Measurements from ENCODE around the gene FBXW11.
"Not testable (repeated sequence)": the region's sequence is repeated elsewhere in the genome, so short reads cannot be mapped to it uniquely, and the experiment has no call there.

Gene FBXW11

GRCh38 chr5:171906703-171907590, 99.5 kb downstream of the FBXW11 start:
- DNase-seq = no peak

DNA sequence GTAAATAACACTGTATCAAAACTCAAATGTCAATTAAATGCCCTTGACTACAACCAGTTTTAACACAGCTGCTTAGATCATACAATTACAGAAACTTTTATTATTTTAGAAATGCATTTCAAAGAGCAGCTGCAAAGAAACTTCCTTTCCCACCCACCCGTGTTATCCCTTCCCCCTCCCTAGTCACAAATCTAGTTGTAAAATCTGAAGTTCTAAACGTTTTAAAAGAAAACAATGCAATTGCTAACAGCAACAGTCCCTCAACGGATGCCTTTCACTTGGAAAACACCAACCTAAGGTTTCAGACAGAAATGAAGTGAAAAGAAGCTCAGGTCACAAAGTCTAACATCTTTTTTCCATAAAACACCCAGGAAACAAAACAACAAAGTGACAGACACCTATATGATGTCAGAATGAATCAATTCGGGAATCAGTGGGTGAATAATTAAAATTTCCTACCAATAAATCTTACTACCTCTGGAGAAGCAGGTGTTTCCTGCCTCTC, 100.3 kb downstream of the FBXW11 start:
- DNase-seq = no peak

DNA sequence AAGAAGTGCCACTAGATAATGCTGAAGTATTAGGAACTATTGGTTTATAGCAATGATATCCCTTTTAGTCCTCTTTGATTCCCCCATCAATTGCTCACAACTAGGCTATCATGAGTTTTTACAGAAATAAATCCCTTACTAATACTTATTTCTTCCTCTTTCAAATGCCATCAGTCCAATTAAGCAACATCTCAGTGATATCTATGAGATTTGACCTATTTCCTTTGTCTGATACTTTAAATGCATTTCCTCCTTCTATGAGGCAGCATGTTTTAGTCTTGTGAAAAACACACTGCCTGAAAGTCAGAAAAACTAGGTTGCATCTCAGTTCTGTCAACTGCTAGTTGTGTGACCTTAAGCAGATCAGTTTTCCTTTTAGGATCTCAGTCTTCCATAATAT, 101.6 kb downstream of the FBXW11 start:
- peak; percentile 20 to 37 for DNase-seq

GRCh38 chr5:171901764-171902163, 104.7 kb downstream of the FBXW11 start:
- no peak for DNase-seq

- no peak for DNase-seq
Measured at GRCh38 chr5:171899792-171900191, 106.6 kb downstream of the FBXW11 start.

DNA sequence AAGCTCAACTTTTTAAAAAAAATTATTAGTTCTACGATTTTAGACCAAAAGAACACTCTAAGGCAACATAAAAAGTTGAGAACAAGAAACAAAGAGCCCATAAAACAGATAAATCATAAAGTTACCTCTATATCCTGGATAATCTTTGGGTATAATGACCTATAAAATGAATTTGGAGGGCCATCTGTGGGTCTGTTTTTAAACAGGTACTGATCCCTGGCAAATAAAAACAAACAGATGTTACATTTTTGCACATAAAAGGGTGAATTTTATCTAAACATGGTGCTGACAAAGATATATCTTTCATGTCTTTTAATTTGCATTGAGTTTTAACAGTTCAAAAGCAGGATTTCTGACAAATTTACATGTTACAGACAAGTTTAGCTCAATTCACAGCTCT, 107.6 kb downstream of the FBXW11 start:
- no peak for DNase-seq

DNA sequence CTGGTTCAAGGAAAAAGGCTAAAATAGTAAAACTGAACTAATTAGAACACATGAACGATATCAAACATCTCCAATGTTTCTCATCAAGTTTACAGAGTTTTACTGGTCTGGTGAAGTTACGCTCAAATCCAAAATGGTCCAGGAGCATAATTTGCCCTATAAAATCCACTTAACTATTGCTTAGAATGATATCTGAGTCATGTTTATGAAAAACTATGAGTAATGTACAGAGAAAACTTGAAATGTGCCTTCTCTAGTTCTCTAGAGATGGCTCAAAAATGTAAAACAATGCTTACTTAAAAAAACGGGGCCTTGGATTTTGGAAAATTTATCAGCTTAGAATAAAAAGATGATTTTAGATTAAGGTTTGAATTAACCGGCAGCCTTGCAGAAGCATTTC, 108.1 kb downstream of the FBXW11 start:
- DNase-seq = no peak

DNA sequence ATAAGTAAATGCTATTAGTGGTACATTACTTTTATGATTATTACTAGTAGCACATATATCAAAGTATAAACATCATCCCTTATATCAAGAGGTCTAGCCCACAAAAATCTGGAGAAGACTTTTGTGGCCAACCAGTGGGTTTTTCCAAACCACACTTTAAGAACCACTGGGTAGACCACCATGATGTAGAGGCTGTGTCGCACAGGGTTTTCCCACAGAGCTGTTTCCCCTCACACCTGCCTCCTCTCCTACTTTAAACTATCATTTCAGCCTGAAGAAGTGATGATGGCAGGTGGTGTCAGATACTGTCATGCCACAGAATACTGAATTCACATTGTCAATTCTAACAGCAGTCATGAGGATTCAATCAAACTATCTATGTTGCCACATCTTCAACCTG, 109.2 kb downstream of the FBXW11 start:
- no peak for DNase-seq

DNA sequence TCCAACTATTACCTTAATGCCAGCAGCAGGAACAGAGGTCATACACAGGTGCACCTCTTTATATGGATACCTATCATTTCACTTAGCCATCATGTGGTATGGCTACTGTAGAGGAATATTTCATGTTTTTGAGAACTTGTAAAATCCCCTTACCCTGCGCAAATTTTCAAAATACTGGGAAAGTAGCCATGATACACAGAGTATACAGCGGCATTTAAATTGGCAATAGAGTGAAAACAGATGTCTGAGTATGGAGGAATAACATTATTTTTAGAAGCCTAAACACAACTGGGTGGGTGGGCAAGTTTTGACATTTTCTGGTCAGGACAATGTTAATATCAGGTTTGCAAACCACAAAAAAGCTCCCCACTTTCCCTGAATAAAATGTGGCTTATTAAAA, 111.4 kb downstream of the FBXW11 start:
- DNase-seq = no peak

DNA sequence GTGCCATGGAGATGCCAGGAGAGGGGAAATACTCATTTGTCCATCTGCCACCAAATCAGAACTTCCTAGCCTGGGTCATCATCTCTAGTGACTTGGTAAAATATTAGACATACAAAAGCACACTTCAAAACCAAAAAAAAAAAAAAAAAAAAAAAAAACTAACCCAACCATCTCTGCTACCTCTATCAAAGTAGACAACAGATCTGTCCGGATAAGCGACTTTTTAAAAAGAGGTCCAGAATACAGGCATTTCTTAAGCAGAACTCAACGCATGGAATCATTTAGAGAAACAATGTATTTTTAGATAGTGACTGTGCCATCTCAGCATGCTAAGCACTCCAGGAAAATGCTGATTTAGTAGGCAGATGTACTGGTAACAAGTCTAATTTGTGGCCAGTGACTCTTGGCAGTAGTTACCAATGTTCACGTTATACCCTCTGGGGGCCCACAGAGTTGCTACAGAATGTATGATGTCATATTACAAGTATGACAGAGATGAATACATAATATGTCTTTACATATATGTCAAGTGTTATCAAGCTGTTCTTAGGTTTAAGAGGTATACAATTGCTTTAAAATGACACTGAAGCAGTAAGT, 113.0 kb downstream of the FBXW11 start:
- DNase-seq = no peak

DNA sequence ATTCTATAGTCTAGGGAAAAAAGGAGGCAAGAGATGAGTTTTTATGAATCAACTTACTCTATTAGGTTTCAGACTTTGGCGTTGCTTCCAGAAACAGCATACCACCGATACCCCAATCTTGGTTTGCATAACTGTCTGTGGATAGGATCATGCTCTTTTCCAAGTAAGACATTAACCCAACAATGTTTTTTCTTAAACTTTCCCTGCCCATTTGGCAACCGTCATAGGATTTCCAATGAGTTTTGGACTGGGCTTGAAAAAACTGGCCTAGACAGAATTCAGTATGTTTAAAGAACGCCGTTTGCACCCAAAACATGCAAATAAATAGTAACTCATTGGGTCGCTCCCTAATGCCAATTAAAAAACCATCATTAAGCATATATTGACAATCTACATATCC, 114.8 kb downstream of the FBXW11 start:
- DNase-seq = no peak

DNA sequence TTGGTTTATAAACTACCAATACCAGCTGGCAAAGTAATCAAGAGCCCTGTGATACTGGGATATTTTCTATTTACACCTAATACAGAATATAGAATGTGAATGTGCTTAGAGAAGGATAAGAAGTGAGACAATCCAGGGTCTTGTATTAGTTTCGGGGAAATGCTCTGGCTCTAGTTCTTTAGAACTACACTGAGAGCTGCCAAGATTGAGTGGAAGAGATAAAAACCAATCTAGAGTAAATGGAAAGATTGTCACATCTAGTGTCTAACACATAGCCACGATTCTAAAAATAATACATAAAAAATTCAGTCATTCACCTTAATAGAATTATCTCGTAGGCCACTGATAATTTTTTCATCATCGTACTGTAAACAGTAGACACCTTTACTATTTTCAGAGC, 115.3 kb downstream of the FBXW11 start:
- no peak for DNase-seq

DNA sequence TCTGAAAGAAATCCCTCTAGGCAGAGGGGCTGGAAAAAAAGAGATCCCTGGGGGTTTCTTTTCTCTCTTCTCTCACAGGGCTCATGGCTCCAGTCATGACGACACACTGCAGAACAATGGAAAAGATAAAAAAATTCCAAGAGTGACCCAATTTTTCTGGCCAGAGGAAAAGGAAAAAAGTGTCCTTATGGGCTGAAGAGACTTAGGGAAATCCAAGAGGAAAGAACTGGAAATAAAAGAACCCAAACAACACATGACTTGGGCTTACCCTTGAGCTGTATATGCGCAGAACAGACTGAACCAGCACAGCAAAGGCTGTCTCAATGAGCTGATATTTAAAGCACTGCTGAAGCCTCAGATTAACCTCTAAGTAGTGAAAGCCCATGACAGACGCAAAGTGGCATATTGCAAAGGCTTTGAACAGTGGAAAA, 118.4 kb downstream of the FBXW11 start:
- no peak for DNase-seq

GRCh38 chr5:171886037-171886436, 120.4 kb downstream of the FBXW11 start:
- not testable (repeated sequence) for DNase-seq

DNA sequence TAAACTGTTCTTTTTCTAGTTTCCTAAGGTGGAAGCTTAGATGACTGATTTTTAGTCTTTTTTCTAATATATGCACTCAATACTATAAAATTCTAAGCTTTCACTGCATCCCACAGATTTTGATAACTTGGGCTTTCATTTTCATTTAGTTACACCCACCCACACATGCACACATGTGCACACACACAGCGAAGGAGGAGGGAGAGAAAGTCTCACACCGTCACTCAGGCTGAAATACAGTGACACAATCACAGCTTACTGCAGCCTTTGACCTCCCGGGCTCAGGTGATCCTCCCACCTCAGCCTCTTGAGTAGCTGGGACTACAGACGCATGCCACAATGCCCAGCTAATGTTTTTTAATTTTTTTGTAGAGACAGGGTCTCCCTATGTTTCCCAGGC, 124.3 kb downstream of the FBXW11 start:
- no peak for DNase-seq

DNA sequence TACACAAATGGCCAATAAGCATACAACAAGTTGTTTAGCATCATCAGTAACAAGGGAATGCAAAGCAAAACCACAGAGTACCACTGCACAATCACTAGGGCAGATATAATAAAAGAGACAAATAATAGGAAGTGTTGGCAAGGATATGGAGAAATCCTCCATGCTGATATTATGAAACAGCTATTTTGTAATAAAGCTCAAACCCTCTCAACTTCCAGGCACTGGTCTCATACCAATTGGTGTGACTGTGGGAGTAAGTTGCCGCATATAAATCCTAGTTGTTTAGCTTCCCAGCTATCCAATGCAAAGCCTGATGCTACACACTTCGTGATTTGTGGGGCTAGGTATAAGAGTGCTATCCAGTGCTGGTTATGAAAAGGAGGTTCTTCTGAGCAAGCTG, 132.2 kb downstream of the FBXW11 start:
- peak; percentile 86 to 87 for DNase-seq

DNA sequence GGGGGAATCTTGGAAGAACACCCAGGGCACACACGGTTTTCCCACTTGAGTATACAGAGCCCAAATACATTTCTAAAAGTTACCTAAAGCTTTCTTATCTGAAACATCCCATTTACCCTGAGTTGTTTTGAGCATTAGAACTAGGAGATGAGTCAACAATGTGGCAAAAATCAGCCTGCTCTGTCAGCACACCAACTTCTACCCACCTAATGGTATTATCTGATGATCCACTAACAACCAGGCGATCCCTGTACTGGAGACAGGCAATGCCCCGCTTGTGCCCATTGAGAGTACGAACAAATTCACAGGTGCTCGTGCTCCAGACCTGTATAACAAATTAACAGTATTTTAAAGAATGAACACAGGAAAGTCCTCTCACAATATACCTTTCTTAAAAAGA, 133.8 kb downstream of the FBXW11 start:
- no peak for DNase-seq

DNA sequence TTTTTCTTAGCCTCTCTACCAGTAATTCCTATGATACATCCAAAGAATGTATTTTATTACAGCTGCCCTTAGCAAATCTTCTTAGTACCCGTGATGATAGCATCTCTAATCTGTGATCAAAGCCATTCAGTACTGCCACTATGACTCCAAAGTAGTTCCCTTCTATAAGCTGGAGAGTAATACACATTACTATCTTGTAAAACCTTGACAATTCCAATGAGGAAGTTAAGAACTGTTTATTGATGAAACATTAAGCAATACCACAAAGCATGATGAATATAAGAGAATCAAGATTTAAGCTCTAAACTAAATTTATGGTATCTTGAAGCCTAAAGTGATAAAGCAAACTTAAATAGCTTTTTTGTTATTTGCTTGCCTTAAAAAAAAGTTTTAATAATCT, 134.7 kb downstream of the FBXW11 start:
- DNase-seq = peak; percentile 61 to 71

DNA sequence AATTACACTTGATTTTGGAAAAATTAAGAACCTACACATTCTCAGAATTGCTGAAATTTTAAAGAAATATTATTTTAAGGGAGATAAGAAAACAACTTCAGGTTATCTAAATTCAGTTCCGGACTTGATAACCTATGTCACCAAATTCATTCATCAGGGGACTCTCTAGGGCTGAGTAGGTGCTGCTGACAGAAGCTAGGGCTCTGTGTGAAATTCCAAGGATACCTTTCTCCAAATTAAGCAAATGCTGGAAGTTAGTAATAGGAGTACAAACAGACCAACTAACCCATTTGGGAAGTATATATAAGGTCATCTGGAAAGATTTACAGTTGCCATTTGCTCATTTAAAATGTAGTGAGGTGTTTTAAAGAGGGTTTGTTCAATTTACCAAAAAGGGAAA, 136.5 kb downstream of the FBXW11 start:
- no peak for DNase-seq

GRCh38 chr5:171868236-171868635, 138.2 kb downstream of the FBXW11 start:
- no peak for DNase-seq

DNA sequence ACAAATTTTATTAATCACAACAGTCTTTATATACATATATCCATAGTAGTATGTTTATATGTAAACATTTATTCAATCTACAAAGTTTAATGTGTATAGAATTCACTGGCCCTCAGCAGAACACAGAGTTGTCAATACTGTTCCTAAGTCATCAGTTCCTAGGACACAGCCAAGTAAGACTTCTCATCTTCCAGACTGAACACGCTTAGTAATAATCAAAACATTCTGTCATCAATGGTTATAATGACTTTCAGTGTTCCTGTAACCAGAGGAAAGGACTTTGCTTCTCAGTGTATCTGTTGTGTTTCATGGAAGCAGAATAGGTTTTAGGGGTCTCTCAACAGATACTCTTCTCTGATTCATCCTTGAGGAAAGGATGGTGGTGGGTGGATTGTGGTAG, 138.7 kb downstream of the FBXW11 start:
- DNase-seq = no peak

GRCh38 chr5:171865471-171865870, 141.0 kb downstream of the FBXW11 start:
- no peak for DNase-seq

GRCh38 chr5:171863935-171864334, 142.5 kb downstream of the FBXW11 start:
- no peak for DNase-seq

- no peak for DNase-seq
Measured at GRCh38 chr5:171862624-171863023, 143.8 kb downstream of the FBXW11 start.
